ENCODE results near the gene RUBCN. TPM values are rescaled to one million over a fixed set of nuclear protein-coding genes. Genes with fewer than 3 reads are reported as not detected.
"Not testable (repeated sequence)": the region's sequence is repeated elsewhere in the genome, so short reads cannot be mapped to it uniquely, and the experiment has no call there.

RUBCN gene
- total RNA-seq, 4 donors from 2014 or later = 36.8 to 56.7 (median 46.4) TPM

- Histone ChIP-seq H3K27me3 (no peaks in the 10 kb centered on the region), H3K4me1 (peaks cover 13 to 31% of the 10 kb centered on the region in 2 donors), H3K9me3 (no peaks in the 10 kb centered on the region), H3K36me3 (no peaks in the 10 kb centered on the region), H3K4me3 (replicated peaks in 1 of 3) (no peak overlapping the region), H3K27ac (peak overlapping the region; percentile 71 to 92 (median 92))
- WGBS, 2 donors = 28 to 36% methylated on average over 4 of the region's 4 CpGs
- TF ChIP-seq, protein P1, sequence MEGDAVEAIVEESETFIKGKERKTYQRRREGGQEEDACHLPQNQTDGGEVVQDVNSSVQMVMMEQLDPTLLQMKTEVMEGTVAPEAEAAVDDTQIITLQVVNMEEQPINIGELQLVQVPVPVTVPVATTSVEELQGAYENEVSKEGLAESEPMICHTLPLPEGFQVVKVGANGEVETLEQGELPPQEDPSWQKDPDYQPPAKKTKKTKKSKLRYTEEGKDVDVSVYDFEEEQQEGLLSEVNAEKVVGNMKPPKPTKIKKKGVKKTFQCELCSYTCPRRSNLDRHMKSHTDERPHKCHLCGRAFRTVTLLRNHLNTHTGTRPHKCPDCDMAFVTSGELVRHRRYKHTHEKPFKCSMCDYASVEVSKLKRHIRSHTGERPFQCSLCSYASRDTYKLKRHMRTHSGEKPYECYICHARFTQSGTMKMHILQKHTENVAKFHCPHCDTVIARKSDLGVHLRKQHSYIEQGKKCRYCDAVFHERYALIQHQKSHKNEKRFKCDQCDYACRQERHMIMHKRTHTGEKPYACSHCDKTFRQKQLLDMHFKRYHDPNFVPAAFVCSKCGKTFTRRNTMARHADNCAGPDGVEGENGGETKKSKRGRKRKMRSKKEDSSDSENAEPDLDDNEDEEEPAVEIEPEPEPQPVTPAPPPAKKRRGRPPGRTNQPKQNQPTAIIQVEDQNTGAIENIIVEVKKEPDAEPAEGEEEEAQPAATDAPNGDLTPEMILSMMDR (IDR thresholded peaks at IDR 0.05) = no peak
- no peak for TF ChIP-seq POLR2A (IDR thresholded peaks at IDR 0.05)
- DNase-seq = no peak
- intact Hi-C loops (cut with DNase I) = no loop called here
Measured at GRCh38 chr3:197713477-197713822, 23.3 kb downstream of the RUBCN start.

- Histone ChIP-seq H3K4me3 (replicated peaks in 1 of 3) (peak overlapping the region in 1 of 3 donors; percentile 8), H3K4me1 (peaks cover 13 to 31% of the 10 kb centered on the region in 2 donors), H3K9me3 (no peaks in the 10 kb centered on the region), H3K36me3 (no peaks in the 10 kb centered on the region), H3K27me3 (no peaks in the 10 kb centered on the region), H3K27ac (peak overlapping the region; percentile 71 to 92 (median 92))
- TF ChIP-seq, protein P1 (IDR thresholded peaks at IDR 0.05) = no peak
- peak in 1 of 2 donors; percentile 58 for TF ChIP-seq POLR2A (IDR thresholded peaks at IDR 0.05)
- 23 to 49% methylated on average over 9 of the region's 9 CpGs for whole genome bisulfite sequencing, 2 donors
- intact Hi-C loops (cut with DNase I) = no loop called here
- peak; percentile 73 to 82 for DNase-seq
Measured at GRCh38 chr3:197711973-197712707, 24.6 kb downstream of the RUBCN start.

- Histone ChIP-seq H3K4me1 (peaks cover 13 to 31% of the 10 kb centered on the region in 2 donors), H3K27ac (peak overlapping the region in 2 of 3 donors; percentile 71 to 92)
- H3K27me3 ChIP-seq; intact Hi-C loops (cut with DNase I); H3K36me3 ChIP-seq; H3K9me3 ChIP-seq; DNase-seq; H3K4me3 ChIP-seq (replicated peaks in 1 of 3): not testable (repeated sequence)
- 90 to 98% methylated on average over 5 of the region's 5 CpGs for WGBS, 2 donors
Measured at GRCh38 chr3:197710965-197711364, 25.7 kb downstream of the RUBCN start.

DNA sequence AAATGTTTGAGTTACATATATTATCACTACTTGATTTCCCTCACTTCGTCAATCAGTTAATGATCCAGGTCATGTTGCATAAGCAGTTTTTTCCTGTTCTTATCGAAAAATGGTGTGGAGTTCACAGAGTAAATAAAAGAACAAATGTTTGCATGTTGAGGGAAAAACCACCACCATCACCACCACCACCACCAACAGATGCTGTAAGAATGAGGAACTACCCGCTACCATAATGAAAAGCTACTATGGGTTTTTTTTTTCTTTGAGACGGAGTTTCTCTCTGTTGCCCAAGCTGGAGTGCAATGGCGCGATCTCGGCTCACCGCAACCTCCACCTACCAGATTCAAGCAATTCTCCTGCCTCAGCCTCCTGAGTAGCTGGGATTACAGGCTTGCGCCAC, 27.6 kb downstream of the RUBCN start:
- H3K4me3 ChIP-seq (replicated peaks in 1 of 3) = no peak overlapping the region
- no peak overlapping the region for H3K27ac ChIP-seq
- no peaks in the 10 kb centered on the region for H3K27me3 ChIP-seq
- intact Hi-C loops (cut with DNase I) = no loop called here
- peaks cover 5 to 6% of the 10 kb centered on the region in 2 donors for H3K36me3 ChIP-seq
- WGBS, 2 donors = 91 to 95% methylated on average over 9 of the region's 9 CpGs
- TF ChIP-seq, protein P1 (IDR thresholded peaks at IDR 0.05) = no peak
- no peak for TF ChIP-seq POLR2A (IDR thresholded peaks at IDR 0.05)
- no peak for DNase-seq
- no peaks in the 10 kb centered on the region for H3K9me3 ChIP-seq
- H3K4me1 ChIP-seq = peaks cover 13 to 24% of the 10 kb centered on the region in 2 donors

DNA sequence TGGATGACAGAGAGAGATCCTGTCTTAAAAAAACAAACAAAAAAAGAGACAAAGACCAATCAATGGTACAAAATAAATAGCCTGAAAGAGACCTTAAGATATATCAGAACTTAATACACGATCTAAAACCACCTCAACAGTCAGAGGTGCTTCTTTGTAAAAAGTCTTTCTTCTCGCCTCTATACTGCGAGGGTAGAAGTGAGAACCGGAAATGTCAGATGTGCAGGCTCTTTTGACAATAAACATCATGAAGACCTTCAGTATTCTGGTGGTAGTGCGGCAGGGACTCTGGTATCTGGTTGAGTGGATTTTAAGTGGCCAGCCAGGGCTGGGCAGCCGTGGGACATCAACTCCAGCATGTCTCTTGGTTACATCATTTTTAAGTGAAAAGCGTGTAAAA, 30.0 kb downstream of the RUBCN start:
- H3K36me3 ChIP-seq = peaks cover 14 to 15% of the 10 kb centered on the region in 2 donors
- peaks cover 0 to 2% of the 10 kb centered on the region in 2 donors for H3K4me1 ChIP-seq
- no peak for TF ChIP-seq POLR2A (IDR thresholded peaks at IDR 0.05)
- TF ChIP-seq, protein P1 (IDR thresholded peaks at IDR 0.05) = no peak
- 93 to 94% methylated on average over 7 of the region's 7 CpGs for WGBS, 2 donors
- intact Hi-C loops (cut with DNase I) = no loop called here
- H3K4me3 ChIP-seq (replicated peaks in 1 of 3) = no peak overlapping the region
- H3K27me3 ChIP-seq = no peaks in the 10 kb centered on the region
- no peak for DNase-seq
- no peaks in the 10 kb centered on the region for H3K9me3 ChIP-seq
- H3K27ac ChIP-seq = no peak overlapping the region
